Mammary epithelial cell (primary cell): ENCODE measurements around the gene GADD45B.
"Not testable (repeated sequence)": the region's sequence is repeated elsewhere in the genome, so short reads cannot be mapped to it uniquely, and the experiment has no call there.

Experiments
- CTCF ChIP-seq, 2 donors: IDR thresholded peaks in 1 of 2; conservative IDR thresholded peaks in 1 of 2; 2 replicates each; pipeline ENCODE4 v1.5.1; 2011 to 2012; ENCODE audit warnings: inconsistent platforms in 2 of 2, low read length in 2 of 2, mild to moderate bottlenecking in 2 of 2, control low read depth in 1 of 2, low read depth in 1 of 2; ENCODE audit not compliant: insufficient read depth in 1 of 2; ENCODE audit errors: extremely low read depth in 1 of 2
- EZH2 ChIP-seq: IDR thresholded peaks from 2 replicates; pipeline ENCODE4 v1.6.1; 2012; ENCODE audit warnings: low read length, inconsistent platforms, borderline replicate concordance

GRCh38 chr19:2493448-2493847 is 17.5 kb downstream of the GADD45B start:
- not testable (repeated sequence) for TF ChIP-seq CTCF (conservative IDR thresholded peaks at IDR 0.05 in 1 of 2, IDR thresholded peaks at IDR 0.05 in 1 of 2; ENCODE audit: extremely low read depth in 1 of 2, insufficient read depth in 1 of 2, low read depth in 1 of 2, low read length in 2 of 2); EZH2
